Subcutaneous adipose tissue (tissue), 4 donors: ENCODE measurements around the gene SPIRE1. TPM values are rescaled to one million over a fixed set of nuclear protein-coding genes. Genes with fewer than 3 reads are reported as not detected.

ENCODE experiments used
- total RNA-seq, 4 donors: library from RNA; depleted of rRNA; stranded (reverse); fragments of >200 nt; gene quantifications; one replicate each; pipeline ENCODE4 v1.1.0, GENCODE V29; 2016
- TF ChIP-seq, protein P1 (sequence below): fragments of 450-650 bp; IDR thresholded peaks from one replicate; pipeline ENCODE4 v1.5.1; 2016; ENCODE audit warnings: low read depth, mild to moderate bottlenecking, control low read depth, antibody characterized with exemption, moderate library complexity

The SPIRE1 gene
- total RNA-seq, 4 donors from 2014 or later: 25.3 to 32.8 (median 27.9) TPM

- TF ChIP-seq, protein P1, sequence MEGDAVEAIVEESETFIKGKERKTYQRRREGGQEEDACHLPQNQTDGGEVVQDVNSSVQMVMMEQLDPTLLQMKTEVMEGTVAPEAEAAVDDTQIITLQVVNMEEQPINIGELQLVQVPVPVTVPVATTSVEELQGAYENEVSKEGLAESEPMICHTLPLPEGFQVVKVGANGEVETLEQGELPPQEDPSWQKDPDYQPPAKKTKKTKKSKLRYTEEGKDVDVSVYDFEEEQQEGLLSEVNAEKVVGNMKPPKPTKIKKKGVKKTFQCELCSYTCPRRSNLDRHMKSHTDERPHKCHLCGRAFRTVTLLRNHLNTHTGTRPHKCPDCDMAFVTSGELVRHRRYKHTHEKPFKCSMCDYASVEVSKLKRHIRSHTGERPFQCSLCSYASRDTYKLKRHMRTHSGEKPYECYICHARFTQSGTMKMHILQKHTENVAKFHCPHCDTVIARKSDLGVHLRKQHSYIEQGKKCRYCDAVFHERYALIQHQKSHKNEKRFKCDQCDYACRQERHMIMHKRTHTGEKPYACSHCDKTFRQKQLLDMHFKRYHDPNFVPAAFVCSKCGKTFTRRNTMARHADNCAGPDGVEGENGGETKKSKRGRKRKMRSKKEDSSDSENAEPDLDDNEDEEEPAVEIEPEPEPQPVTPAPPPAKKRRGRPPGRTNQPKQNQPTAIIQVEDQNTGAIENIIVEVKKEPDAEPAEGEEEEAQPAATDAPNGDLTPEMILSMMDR: no peak
Measured at GRCh38 chr18:12592597-12593127, 65.2 kb downstream of the SPIRE1 start.

DNA sequence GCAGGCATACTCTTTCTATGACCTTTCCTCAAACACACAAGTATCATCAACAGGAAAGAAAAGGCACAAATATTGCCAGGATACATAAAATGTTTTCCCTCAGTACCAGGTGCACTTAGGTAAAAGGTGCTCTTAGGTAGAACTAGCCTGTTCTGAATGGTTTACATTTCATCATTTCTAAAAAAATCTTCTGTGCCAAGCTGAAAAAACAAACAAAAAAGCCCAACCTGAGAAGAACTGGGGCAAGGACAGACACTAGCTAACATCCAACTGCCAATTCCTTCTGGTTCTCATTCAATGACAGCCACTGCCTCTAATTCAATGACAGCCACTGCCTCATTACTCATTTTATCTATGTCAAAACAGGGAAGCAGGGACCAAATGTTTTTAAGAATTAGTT, 68.5 kb downstream of the SPIRE1 start:
- TF ChIP-seq, protein P1: no peak

DNA sequence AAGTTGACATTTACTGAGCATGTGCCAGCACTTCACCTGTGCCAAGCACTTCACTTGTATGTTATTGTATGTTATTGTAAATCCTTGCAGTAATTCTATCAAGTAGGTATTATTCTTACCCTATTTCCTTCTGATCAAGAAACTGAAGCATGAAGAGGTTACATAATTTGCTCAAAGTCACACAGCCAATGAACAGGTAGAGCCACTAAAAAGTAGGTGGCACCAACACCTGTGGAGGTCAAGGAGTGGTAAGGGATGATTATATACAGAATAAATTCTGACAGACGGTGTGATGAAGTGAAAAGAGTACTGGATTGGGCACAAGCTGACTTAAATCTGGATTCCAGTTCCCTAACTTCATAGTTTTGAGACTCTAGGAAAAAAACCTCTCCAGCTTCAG, 71.0 kb downstream of the SPIRE1 start:
- TF ChIP-seq, protein P1: no peak

GRCh38 chr18:12585218-12585617, 72.7 kb downstream of the SPIRE1 start:
- TF ChIP-seq, protein P1: no peak

DNA sequence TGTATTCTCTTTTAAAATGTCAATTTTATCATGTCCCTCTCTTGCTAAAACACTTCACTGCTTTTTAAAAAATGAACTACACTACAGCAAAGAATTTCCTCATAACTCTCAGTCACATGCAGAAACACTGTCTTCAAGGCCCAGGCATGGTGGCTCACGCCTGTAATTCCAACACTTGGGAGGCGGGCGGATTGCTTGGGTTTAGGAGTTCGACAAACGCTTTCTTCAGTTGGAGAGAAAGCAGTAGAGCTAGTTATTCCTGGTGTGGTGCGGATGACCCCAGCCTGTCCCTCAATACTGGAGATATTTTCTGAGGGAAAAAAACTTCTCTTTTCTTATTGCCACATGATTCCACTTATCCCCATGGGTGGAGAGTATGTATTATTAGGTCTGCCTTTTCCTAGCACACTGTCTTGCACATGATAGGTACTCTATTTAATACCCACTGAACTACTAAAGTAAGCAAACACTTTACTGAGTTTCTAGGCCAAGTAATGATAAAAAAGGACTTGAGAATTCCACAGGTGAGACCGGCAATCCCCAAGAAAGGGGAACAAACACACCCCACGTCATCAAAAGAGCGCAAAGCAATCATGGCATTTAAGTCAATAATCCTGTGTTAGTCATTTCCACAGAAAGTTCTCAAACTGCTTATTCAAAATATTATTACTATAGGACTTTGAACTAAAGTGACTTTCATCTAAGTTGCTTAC, 77.1 kb downstream of the SPIRE1 start:
- TF ChIP-seq, protein P1: no peak

GRCh38 chr18:12579775-12580174, 78.1 kb downstream of the SPIRE1 start:
- TF ChIP-seq, protein P1: no peak

DNA sequence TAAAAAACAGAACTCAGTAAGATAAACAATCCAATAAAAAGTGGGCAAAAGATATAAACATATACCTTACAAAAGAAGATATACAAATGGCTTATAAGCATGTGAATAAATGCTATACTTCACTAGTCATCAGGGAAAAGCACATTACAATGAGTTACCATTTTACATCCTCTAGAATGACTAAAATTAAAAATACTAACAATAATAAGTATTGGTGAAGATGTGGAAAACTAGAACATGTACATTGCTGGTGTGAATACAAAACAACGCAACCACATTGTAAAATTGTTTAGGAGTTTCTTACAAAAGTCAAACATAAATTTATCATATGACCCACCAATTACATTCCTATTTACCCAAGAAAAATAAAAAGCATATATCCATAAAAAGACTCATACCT, 80.1 kb downstream of the SPIRE1 start:
- TF ChIP-seq, protein P1: no peak
